ENCODE data around the gene SLC25A53. TPM values are rescaled to one million over a fixed set of nuclear protein-coding genes. Genes with fewer than 3 reads are reported as not detected.
"Not testable (repeated sequence)": the region's sequence is repeated elsewhere in the genome, so short reads cannot be mapped to it uniquely, and the experiment has no call there.

The SLC25A53 gene
- total and polyA plus RNA-seq, 7 donors = 3.2 to 11.0 (median 5.2) TPM

DNA sequence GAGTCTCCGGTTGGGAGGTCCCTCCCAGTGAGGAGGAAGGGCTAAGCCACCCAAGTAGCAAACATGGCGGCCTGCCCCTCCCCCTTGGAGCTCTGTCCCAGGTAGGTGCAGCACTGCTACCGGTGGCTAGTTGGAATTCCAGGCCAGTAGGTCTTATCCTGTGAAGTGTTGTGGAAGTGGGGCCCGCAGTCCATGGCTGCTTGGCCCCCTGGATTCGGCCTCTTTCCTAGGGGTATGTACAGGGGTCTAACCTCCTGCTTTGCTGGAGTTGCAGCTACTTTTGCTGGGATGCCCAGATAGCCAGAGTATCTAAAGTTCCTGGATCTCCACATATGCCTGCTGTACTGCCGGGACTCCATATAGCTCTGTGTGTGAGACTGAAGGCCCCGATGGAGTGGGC, 70.9 kb downstream of the SLC25A53 start:
- DNase-seq = no peak
- intact Hi-C loops (cut with DNase I) = no loop called here
- TF ChIP-seq, protein P1, sequence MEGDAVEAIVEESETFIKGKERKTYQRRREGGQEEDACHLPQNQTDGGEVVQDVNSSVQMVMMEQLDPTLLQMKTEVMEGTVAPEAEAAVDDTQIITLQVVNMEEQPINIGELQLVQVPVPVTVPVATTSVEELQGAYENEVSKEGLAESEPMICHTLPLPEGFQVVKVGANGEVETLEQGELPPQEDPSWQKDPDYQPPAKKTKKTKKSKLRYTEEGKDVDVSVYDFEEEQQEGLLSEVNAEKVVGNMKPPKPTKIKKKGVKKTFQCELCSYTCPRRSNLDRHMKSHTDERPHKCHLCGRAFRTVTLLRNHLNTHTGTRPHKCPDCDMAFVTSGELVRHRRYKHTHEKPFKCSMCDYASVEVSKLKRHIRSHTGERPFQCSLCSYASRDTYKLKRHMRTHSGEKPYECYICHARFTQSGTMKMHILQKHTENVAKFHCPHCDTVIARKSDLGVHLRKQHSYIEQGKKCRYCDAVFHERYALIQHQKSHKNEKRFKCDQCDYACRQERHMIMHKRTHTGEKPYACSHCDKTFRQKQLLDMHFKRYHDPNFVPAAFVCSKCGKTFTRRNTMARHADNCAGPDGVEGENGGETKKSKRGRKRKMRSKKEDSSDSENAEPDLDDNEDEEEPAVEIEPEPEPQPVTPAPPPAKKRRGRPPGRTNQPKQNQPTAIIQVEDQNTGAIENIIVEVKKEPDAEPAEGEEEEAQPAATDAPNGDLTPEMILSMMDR (IDR thresholded peaks at IDR 0.05) = no peak
- H3K9me3 ChIP-seq = no peaks in the 10 kb centered on the region
- no peak for ATAC-seq
- WGBS, 3 donors = 78 to 90% (median 87%) methylated on average over 2 to 7 of the region's 7 CpGs
- no peaks in the 10 kb centered on the region for H3K36me3 ChIP-seq (ENCODE audit: insufficient read depth in 1 of 2, low read depth in 1 of 2)
- H3K27me3 ChIP-seq (ENCODE audit: insufficient read depth in 3 of 3, low read length in 2 of 3) = peaks cover 0 to 30% (median 0%) of the 10 kb centered on the region in 3 donors
- H3K4me3 ChIP-seq = no peak overlapping the region
- no peak overlapping the region for H3K27ac ChIP-seq
- no peaks in the 10 kb centered on the region for H3K4me1 ChIP-seq

DNA sequence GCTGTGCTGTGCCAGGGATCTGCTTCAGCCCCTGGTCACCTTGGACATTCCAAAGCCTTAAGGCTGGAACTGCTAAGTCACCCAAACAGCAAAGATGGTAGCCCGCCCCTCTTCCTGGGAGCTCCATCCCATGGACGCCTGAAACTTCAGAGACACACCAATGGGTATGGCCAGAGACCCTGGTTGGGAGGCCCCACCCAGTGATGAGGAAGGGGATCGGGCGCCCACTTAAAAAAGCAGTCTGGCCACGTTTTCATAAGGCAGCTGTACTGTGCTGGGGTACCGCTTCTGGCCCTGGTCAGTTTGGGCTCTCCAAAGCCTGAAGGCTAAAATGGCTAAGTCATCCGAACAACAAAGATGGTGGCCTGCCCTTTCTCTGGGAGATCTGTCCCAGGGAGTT, 71.3 kb downstream of the SLC25A53 start:
- Histone ChIP-seq H3K27ac (no peak overlapping the region), H3K4me3 (no peak overlapping the region), H3K9me3 (no peaks in the 10 kb centered on the region), H3K4me1 (no peaks in the 10 kb centered on the region), H3K27me3 (ENCODE audit: insufficient read depth in 3 of 3, low read length in 2 of 3) (peaks cover 0 to 30% (median 0%) of the 10 kb centered on the region in 3 donors), H3K36me3 (ENCODE audit: insufficient read depth in 1 of 2, low read depth in 1 of 2) (no peaks in the 10 kb centered on the region)
- no peak for DNase-seq
- intact Hi-C loops (cut with DNase I) = no loop called here
- ATAC-seq = no peak
- 84 to 90% (median 90%) methylated on average over 6 to 7 of the region's 7 CpGs for WGBS, 3 donors
- TF ChIP-seq, protein P1 (IDR thresholded peaks at IDR 0.05) = no peak

DNA sequence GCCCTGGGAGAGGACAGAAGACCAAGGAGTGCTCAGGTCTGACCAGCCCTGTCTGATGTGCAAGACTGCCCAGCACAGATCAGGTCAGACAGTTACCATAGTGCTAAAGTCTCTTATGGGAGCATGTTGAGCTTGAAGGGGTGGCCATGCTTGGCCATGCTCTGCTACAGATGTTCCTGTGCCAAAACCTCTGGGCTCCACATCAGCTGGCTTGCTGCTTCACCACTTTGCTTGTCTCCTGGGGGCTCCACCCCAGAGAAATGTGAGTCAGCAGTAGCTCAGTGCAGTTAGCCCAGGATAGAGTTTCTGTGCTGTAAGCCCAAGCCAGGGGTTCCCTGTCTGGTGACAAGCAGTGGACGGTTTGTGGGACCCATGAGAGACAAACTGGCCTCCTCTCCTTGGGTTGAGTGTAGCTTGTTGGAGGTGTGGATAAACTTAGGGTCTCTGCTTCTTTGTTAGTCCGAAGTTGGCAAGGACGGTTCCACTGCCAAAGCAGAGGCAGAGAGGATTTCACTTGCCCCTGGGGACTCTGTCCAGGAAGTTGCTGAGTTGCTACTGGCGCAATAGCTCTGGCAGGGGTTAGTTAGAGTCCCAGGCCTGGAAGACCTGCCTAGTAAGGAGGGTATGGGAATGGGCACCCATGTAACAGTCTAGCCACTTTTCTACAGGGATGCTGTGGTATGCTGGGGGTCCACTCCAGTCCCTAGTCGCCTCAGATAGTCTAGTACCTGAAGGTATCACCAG, 72.1 kb downstream of the SLC25A53 start:
- peaks cover 0 to 27% (median 0%) of the 10 kb centered on the region in 3 donors for H3K27me3 ChIP-seq (ENCODE audit: insufficient read depth in 3 of 3, low read length in 2 of 3)
- H3K9me3 ChIP-seq = no peaks in the 10 kb centered on the region
- 46 to 57% (median 49%) methylated on average over 3 to 5 of the region's 5 CpGs for WGBS, 3 donors
- H3K36me3 ChIP-seq (ENCODE audit: insufficient read depth in 1 of 2, low read depth in 1 of 2) = no peaks in the 10 kb centered on the region
- TF ChIP-seq, protein P1 (IDR thresholded peaks at IDR 0.05) = no peak
- no peak overlapping the region for H3K27ac ChIP-seq
- intact Hi-C loops (cut with DNase I) = no loop called here
- no peaks in the 10 kb centered on the region for H3K4me1 ChIP-seq
- no peak overlapping the region for H3K4me3 ChIP-seq
- ATAC-seq = no peak
- DNase-seq = no peak

DNA sequence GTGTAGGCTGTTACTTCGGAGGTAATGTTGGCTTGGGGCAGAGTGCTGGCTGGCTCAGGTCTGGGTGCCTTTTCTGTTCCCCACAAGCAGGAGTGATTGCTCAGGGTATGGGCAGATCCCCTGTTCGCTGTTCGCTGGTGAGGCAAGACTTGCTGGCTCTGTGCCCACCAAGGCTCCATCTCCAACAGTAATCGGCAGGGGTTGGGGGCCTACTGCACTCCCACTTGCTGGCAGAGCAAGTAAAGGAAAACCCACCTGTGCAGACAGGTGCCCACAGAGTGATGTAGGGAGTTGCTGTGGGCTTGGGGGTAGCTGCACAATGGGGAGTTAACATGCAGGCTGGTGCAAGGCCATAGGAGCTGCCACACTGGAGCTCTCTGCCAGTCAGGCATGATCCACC, 72.7 kb downstream of the SLC25A53 start:
- Histone ChIP-seq H3K27ac (no peak overlapping the region), H3K36me3 (ENCODE audit: insufficient read depth in 1 of 2, low read depth in 1 of 2) (no peaks in the 10 kb centered on the region), H3K9me3 (no peaks in the 10 kb centered on the region), H3K4me1 (no peaks in the 10 kb centered on the region), H3K27me3 (ENCODE audit: insufficient read depth in 3 of 3, low read length in 2 of 3) (peaks cover 0 to 21% (median 0%) of the 10 kb centered on the region in 3 donors), H3K4me3 (no peak overlapping the region)
- 66 to 96% (median 81%) methylated on average over 3 to 4 of the region's 4 CpGs for WGBS, 3 donors
- intact Hi-C loops (cut with DNase I) = no loop called here
- no peak for DNase-seq
- ATAC-seq = no peak
- TF ChIP-seq, protein P1 (IDR thresholded peaks at IDR 0.05) = no peak

DNA sequence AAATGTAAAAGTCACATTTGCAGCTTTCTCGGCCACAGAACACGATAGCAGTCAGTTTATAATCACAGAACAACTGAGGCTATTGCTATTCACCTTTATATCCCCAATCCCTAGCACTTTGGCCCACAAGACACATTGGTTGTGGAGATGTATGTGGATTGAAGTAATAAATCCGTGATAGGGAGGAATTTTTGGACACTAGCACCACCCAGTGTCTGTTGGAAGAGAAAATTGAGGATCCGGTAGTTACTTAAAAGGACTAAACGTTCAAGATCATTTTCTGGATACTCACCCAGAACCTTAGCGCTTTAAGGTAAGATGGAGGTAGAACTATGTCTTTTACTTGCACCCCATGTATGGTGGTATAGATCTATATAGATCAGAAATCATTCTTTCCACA, 79.0 kb downstream of the SLC25A53 start:
- H3K9me3 ChIP-seq; DNase-seq; H3K4me1 ChIP-seq; H3K36me3 ChIP-seq (ENCODE audit: insufficient read depth in 1 of 2, low read depth in 1 of 2); ATAC-seq; H3K27ac ChIP-seq; intact Hi-C loops (cut with DNase I); H3K4me3 ChIP-seq; H3K27me3 ChIP-seq (ENCODE audit: insufficient read depth in 3 of 3, low read length in 2 of 3): not testable (repeated sequence)
- no CpG with 5 or more reads among the region's 6 CpGs for WGBS, 3 donors

DNA sequence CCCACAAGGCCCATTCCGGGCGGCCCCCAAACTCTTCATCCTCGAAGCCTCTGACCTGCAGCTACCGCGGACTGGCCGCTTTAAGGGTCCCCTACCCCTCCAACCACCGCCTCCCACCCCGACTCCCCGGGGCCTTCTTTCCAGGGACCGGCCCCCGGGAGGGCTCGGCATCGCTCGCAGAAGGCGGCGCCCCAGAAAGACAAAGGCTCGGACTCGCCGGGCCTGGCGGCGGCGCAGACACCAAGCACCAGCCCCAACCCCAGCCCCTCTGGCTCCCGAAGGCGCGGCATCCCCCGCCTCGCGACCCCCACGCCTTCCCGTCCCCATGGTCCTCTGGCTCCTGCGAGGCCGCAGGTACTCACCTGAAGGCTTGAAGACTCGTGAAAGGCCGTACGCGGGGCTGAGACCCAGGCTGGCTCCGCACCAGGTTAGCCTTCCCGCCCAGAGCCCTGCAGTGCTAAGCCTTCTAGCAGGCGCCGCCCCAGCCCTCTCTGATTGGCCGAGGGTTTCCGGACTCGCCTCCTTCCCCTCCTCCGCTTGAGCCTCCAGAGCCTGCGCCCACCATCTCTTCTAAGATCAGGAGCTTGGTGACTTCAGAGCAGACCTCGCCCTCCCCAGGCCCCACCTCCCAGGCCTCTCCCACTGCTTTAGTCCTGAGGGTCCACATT, 80.9 kb downstream of the SLC25A53 start, which contains the start of gene TMSB15C:
TMSB15C (minus strand) TSS at position 459 of the 668 bp plus-strand sequence.
- H3K27ac ChIP-seq; H3K4me1 ChIP-seq; H3K27me3 ChIP-seq (ENCODE audit: insufficient read depth in 3 of 3, low read length in 2 of 3); H3K9me3 ChIP-seq; ATAC-seq; H3K36me3 ChIP-seq (ENCODE audit: insufficient read depth in 1 of 2, low read depth in 1 of 2); intact Hi-C loops (cut with DNase I); H3K4me3 ChIP-seq; DNase-seq: not testable (repeated sequence)
- WGBS, 3 donors = no CpG with 5 or more reads among the region's 46 CpGs

DNA sequence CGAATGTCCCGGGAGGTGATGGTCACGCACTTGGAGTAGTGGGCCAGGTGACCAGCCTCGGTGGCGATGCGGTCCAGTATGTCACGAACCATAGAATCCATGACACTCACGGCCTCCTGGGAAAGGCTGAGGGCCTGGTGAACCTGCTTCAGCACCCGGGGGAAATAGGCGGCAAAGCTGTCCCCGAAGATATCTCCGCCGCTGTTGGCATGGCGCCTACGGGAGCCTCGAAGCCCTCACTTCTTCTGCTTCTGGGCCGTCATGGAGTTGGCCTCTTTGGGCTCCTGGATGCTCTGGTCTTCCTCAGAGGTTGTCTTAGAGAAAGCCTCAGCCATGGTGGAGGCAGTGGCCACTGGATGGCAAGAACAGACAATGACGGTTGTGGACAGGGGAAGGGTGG, 94.2 kb downstream of the SLC25A53 start:
- DNase-seq; H3K36me3 ChIP-seq (ENCODE audit: insufficient read depth in 1 of 2, low read depth in 1 of 2); H3K4me3 ChIP-seq; H3K27me3 ChIP-seq (ENCODE audit: insufficient read depth in 3 of 3, low read length in 2 of 3); H3K9me3 ChIP-seq; ATAC-seq; H3K27ac ChIP-seq; intact Hi-C loops (cut with DNase I); H3K4me1 ChIP-seq: not testable (repeated sequence)
- WGBS, 3 donors = 94 to 95% (median 95%) methylated on average over 7 to 9 of the region's 18 CpGs
